IPS-NIHi7 (cell line): Measurements from ENCODE around the gene SNAP91.
"Not testable (repeated sequence)": the region's sequence is repeated elsewhere in the genome, so short reads cannot be mapped to it uniquely, and the experiment has no call there.

ENCODE experiments used
- DNase-seq: peaks from one replicate; pipeline ENCODE4 v3.0.0; 2012; ENCODE audit warnings: mixed read lengths; ENCODE audit errors: extremely low spot score

SNAP91 gene

GRCh38 chr6:83550482-83550881 lies 158.4 kb downstream of the SNAP91 start:
- not testable (repeated sequence) for DNase-seq

- no peak for DNase-seq
Measured at GRCh38 chr6:83546636-83547035, 162.3 kb downstream of the SNAP91 start.

GRCh38 chr6:83539678-83540077 lies 169.2 kb downstream of the SNAP91 start:
- no peak for DNase-seq

DNA sequence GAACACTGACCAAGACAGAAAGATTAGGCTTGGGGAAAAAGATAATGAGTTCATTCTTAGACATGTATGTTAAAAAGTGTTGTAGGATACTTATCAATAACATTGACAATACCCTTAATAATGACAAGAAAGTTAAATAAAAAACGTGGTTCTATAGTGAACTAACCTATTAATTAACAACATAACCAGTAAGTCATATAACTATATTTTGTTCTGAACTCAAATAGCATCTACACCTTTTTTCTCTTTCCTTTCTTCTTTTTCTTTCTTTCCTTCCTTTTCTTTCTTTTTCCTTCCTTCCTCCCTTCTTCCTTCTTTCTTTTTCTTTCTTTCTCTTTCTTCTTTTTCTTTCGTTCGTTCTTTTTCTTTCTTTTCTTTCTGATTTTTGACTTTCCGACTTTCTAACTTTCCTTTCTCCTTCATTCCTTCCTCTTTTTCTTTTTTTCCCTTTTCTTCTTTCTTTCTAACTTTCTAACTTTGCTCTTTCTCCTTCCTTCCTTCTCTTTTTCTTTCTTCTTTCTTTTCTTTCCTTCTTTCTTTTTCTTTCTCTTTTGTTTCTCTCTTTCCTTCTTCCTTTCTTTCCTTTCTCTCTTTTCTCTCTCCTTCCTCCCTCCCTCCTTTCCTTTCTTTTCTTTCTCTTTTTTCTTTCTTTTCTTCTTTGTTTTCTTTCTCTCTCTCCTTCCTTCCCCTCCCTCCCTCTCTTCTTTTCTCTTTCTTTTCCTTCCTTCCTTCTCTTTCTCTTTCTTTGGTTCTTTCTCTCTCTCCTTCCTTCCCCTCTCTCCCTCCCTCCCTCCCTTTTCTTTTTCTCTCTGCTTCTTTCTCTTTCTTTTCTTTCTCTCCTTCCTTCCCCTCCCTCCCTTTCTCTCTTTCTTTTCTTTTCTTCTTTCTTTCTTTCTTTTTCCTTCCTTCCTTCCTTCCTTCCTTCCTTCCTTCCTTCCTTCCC lies 172.0 kb downstream of the SNAP91 start:
- DNase-seq = no peak

DNA sequence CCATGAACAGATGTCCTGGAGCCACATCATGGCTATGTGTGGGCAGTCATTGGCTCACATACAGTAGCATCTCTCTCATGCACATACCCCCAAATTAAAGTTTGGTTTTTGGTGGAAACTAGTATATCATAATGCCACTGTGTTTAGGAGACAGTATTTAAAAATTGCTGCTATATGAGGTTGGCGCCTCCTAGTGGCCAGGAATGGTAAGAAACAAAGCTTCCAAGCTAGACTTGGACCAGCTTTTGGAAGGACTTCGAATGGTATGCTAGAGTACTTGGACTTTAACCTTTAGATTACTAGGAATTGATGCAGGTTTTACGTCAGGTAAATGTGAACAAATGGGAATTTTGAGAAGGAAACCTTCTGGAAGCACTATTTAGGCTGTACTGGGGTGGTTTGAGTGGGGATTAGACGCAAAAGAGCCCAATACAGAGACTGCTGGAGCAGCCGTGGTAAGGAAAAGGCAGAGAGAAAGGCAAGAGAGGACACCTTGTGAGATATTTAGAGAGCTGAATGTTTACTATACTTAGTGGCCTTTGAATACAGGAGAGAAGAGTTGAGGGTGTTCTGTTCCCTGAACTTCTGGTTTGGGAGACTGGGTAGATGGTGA lies 172.8 kb downstream of the SNAP91 start:
- DNase-seq = peak; percentile 64

- DNase-seq = peak; percentile 27
Measured at GRCh38 chr6:83518816-83519480, 190.0 kb downstream of the SNAP91 start.

DNA sequence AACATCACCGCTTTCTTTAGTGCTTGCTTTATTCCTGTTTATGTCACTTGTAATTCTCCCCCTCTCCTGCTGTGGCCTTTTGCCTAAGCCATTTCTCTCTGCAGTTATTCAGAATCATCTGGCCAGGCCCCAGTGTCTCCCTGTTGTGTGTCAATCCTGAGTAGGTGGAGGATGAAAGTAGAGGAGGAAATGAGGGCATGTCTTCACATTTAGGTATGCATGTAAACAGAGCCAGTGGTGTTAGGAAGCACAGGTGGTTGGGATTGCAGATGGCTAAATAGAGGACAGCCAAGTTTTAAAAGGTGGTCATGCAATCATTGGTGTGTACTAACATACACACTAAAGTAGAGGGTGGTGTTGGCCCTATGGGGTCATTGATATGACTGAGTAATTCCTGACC lies 191.4 kb downstream of the SNAP91 start:
- peak; percentile 12 for DNase-seq

- peak; percentile 28 for DNase-seq
Measured at GRCh38 chr6:83514866-83515466, 193.9 kb downstream of the SNAP91 start.

- DNase-seq = no peak
Measured at GRCh38 chr6:83514466-83514865, 194.4 kb downstream of the SNAP91 start.

DNA sequence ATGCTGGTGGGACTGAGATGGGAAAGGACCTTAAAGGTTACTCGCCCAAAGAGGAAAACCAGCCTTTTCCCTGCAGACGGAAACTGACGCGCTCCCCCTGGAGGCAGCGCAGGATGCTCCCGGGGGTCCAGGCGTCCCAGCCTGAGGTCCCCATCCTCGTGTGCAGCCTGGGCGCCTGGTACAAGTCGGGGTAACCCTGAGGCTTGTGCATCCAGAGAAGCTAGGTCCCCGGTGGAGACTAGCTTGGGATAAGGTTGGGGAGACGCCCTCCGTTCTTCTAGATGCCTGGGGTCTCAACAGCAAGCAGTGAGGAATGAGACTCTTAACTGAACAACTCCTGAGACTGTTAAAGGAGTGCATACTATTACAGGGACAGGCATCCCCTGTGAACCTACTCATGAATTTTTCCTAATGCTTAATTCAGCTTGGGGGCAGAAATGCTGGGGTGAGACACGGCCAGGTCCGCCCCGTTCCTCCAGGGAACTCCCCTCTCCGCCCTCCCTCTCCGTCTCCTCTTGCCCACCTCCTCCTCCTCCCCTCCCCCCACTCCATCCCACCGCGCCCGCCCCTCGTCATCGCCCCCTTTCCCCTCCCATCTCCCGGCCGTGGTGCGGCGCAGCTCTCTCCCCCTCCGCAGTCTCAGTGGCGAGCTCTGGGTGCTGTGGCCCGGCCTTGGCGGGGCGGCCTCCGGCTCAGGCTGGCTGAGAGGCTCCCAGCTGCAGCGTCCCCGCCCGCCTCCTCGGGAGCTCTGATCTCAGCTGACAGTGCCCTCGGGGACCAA lies 196.8 kb downstream of the SNAP91 start, which contains the start of gene PRSS35:
TSS of gene PRSS35 (plus strand) at position 634 of the 781 bp plus-strand sequence. CDS start 10,908 bp downstream, outside the sequence.
- peak; percentile 81 for DNase-seq

GRCh38 chr6:83511266-83511665 lies 197.6 kb downstream of the SNAP91 start:
- no peak for DNase-seq

- no peak for DNase-seq
Measured at GRCh38 chr6:83510791-83511190, 198.1 kb downstream of the SNAP91 start.

DNA sequence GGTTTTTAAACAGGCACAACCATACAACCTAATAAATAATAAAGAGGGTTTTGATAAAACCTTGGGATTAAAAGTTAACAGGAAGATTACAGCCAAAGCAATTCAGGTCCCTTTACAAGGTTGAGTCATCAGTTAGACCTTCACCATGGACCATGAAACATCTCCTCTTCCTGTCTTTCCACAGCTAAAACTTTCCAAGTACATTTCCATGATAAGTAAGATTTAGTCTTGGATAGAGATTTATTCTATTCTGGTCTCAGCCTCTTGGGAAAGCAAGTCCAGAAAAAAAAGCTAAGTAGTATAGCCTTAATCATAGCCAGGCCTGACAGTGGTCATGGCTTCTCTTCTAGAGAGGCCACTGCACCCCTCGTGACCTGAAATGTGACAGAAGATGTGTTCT lies 199.5 kb downstream of the SNAP91 start:
- DNase-seq = no peak

DNA sequence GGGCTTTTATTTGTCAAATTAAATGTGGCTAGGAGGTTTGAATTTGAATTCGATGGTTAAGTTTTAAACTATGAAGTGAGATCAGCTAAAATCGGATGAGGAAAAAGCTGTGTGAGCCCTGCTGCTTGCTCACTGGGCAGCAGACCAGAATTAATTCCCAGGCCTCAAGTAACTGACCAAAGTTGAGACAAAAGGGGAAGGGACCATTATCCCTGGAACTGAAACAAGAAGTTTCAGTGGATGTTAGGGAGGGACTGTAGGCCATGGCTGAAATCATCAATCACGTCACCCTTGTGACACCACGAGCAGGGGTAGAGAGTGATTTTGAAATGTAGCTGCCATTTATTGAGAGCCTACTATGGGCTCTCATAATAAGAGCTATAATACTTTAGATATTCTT lies 203.5 kb downstream of the SNAP91 start:
- no peak for DNase-seq
